HepG2 (cell line): ENCODE results near the gene ZBTB43. TPM values are rescaled to one million over a fixed set of nuclear protein-coding genes. Genes with fewer than 3 reads are reported as not detected.

Experiments
- ATAC-seq: fragments of 200-7000 bp; cut with Tn5 transposase; 3 replicates; pipeline ENCODE4 v1.9.1; 2020; ENCODE audit warnings: mild to moderate bottlenecking, moderate library complexity
- BruUV-seq: library from RNA; stranded (reverse); fragments of 400-500 nt; replicated peaks from 2 replicates; lab custom pipeline; 2021; lab: Mats Ljungman, UMichigan
- CTCF ChIA-PET: fragments of 300-600 bp; formaldehyde crosslinking; extraction: SDS; loops from one replicate; lab custom pipeline; 2021; ENCODE audit warnings: low total read pairs, inconsistent platforms, low intra/inter-chr PET ratio; lab: Yijun Ruan, JAX
- POLR2A ChIA-PET: fragments of 350-600 bp; sonication (Branson Sonifier 250); formaldehyde crosslinking; loops from one replicate; lab custom pipeline; 2020; ENCODE audit warnings: antibody characterized with exemption, inconsistent platforms; lab: Yijun Ruan, JAX
- DNase-seq: peaks from one replicate; pipeline ENCODE4 v3.0.0-alpha.2; 2015; ENCODE audit warnings: low spot score
- FAIRE-seq: peaks from 3 replicates; lab custom pipeline; 2011; peaks lifted over from hg19 to GRCh38; lab: Jason Lieb, UNC
- H2AFZ ChIP-seq: one replicate; pipeline ENCODE4 v1.6.1; 2011; ENCODE audit warnings: low read length, inconsistent platforms
- H3K27ac ChIP-seq: fragments of 300-600 bp; 3 replicates; pipeline ENCODE4 v1.8.0; 2011; ENCODE audit warnings: mixed run types, mild to moderate bottlenecking, mixed read lengths, low read length, inconsistent platforms; ENCODE audit not compliant: insufficient read depth; ENCODE audit errors: extremely low read length
- H3K27me3 ChIP-seq, 2 experiments: fragments of 200-600 bp in 1 of 2; 2 replicates in 1 of 2; 3 replicates in 1 of 2; pipeline versions ENCODE4 v1.6.0 to v1.8.0; 2011; ENCODE audit warnings: low read length in 2 of 2, mild to moderate bottlenecking in 2 of 2, moderate library complexity in 2 of 2, inconsistent platforms in 1 of 2; ENCODE audit not compliant: insufficient read depth in 2 of 2, control insufficient read depth in 1 of 2
- H3K36me3 ChIP-seq, 2 experiments: fragments of 200-600 bp in 1 of 2; replicated peaks in 1 of 2; 2 replicates in 1 of 2; 3 replicates in 1 of 2; pipeline versions ENCODE4 v1.5.1 to v1.8.0; 2011; ENCODE audit warnings: low read length in 2 of 2, inconsistent platforms in 1 of 2; ENCODE audit not compliant: insufficient read depth in 2 of 2, control insufficient read depth in 1 of 2
- H3K4me1 ChIP-seq: 2 replicates; pipeline ENCODE4 v1.5.1; 2012; ENCODE audit warnings: low read length, inconsistent platforms; ENCODE audit not compliant: insufficient read depth
- H3K4me2 ChIP-seq: 2 replicates; pipeline ENCODE4 v1.6.0; 2011; ENCODE audit warnings: low read depth, low read length, inconsistent platforms
- H3K4me3 ChIP-seq, 3 experiments: fragments of 200-600 bp in 1 of 3; sonication (generic), shearing (Covaris generic) in 1 of 3; replicated peaks in 1 of 3; 2 replicates each; pipeline ENCODE4 v1.5.1; 2011 to 2016; ENCODE audit warnings: low read length in 3 of 3, inconsistent platforms in 2 of 3, low read depth in 2 of 3, mild to moderate bottlenecking in 2 of 3, control low read depth in 1 of 3, mixed read lengths in 1 of 3; ENCODE audit not compliant: insufficient read depth in 1 of 3
- H3K79me2 ChIP-seq: one replicate; pipeline ENCODE4 v1.6.1; 2011; ENCODE audit warnings: low read length, inconsistent platforms; ENCODE audit not compliant: insufficient read depth
- H3K9ac ChIP-seq: 2 replicates; pipeline ENCODE4 v1.6.0; 2011; ENCODE audit warnings: mild to moderate bottlenecking, low read depth, low read length, inconsistent platforms; ENCODE audit not compliant: insufficient read depth
- H3K9me3 ChIP-seq: 2 replicates; pipeline ENCODE4 v1.5.1; 2012; ENCODE audit warnings: mild to moderate bottlenecking, low read length
- H4K20me1 ChIP-seq: 2 replicates; pipeline ENCODE4 v1.6.0; 2011; ENCODE audit warnings: inconsistent platforms, mild to moderate bottlenecking, low read length, moderate library complexity; ENCODE audit not compliant: insufficient read depth
- ATF6 ChIP-seq: sonication (generic); formaldehyde crosslinking; conservative IDR thresholded peaks from 2 replicates; pipeline ENCODE4 v1.4.0; 2020; ENCODE audit warnings: missing genetic modification reagents
- BATF2 ChIP-seq: sonication (generic); formaldehyde crosslinking; IDR thresholded peaks from 2 replicates; pipeline ENCODE4 v1.8.0; 2022; ENCODE audit warnings: mild to moderate bottlenecking, missing genetic modification reagents, moderate library complexity
- FOXP1 ChIP-seq, 2 experiments: fragments of 450-650 bp in 1 of 2; IDR thresholded peaks; 2 replicates each; pipeline ENCODE4 v1.6.1; 2017 to 2018; ENCODE audit warnings: antibody characterized with exemption in 1 of 2
- GMEB2 ChIP-seq: IDR thresholded peaks from 2 replicates; pipeline ENCODE4 v1.6.1; 2016; ENCODE audit warnings: missing biosample characterization, missing genetic modification reagents, low read depth
- GPBP1L1 ChIP-seq: sonication (generic); formaldehyde crosslinking; IDR thresholded peaks from 2 replicates; pipeline ENCODE4 v1.5.0; 2020; ENCODE audit warnings: mild to moderate bottlenecking, missing genetic modification reagents
- KLF12 ChIP-seq: sonication (generic); formaldehyde crosslinking; IDR thresholded peaks from 2 replicates; pipeline ENCODE4 v1.4.0; 2020; ENCODE audit warnings: missing genetic modification reagents, borderline replicate concordance
- POLR2A ChIP-seq, 2 experiments: IDR thresholded peaks; 2 replicates each; pipeline ENCODE4 v1.6.1; 2011; ENCODE audit warnings: low read depth in 2 of 2, low read length in 2 of 2, mild to moderate bottlenecking in 1 of 2, moderate library complexity in 1 of 2; ENCODE audit not compliant: insufficient read depth in 1 of 2
- TIGD3 ChIP-seq: sonication (generic); formaldehyde crosslinking; IDR thresholded peaks from 2 replicates; pipeline ENCODE4 v1.5.1; 2020; ENCODE audit warnings: mild to moderate bottlenecking, missing genetic modification reagents, borderline replicate concordance
- YEATS4 ChIP-seq: sonication (generic); formaldehyde crosslinking; IDR thresholded peaks from 2 replicates; pipeline ENCODE4 v1.4.0; 2020; ENCODE audit warnings: missing genetic modification reagents, borderline replicate concordance
- ZBTB49 ChIP-seq: sonication (generic); formaldehyde crosslinking; IDR thresholded peaks from 2 replicates; pipeline ENCODE4 v1.4.0; 2020; ENCODE audit warnings: missing genetic modification reagents, borderline replicate concordance
- ZFP82 ChIP-seq: sonication (generic); formaldehyde crosslinking; IDR thresholded peaks from 2 replicates; pipeline ENCODE4 v1.5.1; 2020; ENCODE audit warnings: mild to moderate bottlenecking, missing genetic modification reagents, borderline replicate concordance
- ZNF691 ChIP-seq: sonication (generic); formaldehyde crosslinking; IDR thresholded peaks from 2 replicates; pipeline ENCODE4 v1.4.0; 2020; ENCODE audit warnings: missing genetic modification reagents, low read depth, mild to moderate bottlenecking, borderline replicate concordance
- WGBS: methylation state at CpG from one replicate; pipeline ENCODE4 v1.1.6; 2017; ENCODE audit warnings: low lambda C conversion rate; 5-methylcytosine and 5-hydroxymethylcytosine counted together
- in situ Hi-C: cut with HindIII; loops from 2 replicates; pipeline ENCODE4 v1.10.0; 2017; ENCODE audit warnings: low pct_unique_long_range_greater_than_20kb; ENCODE audit not compliant: extremely low pct_ligation_motif_present
- intact Hi-C: fragments of 100-400 bp; cut with micrococcal nuclease; formaldehyde crosslinking; loops from one replicate; pipeline ENCODE4 v1.10.0; 2022; ENCODE audit not compliant: unreplicated experiment
- polyA plus RNA-seq, 8 experiments: library from polyadenylated mRNA; depleted of rRNA in 3 of 8; stranded (reverse) in 7 of 8; unstranded in 1 of 8; fragments of >200 nt; fragmentation: Illumina TruSeq in 4 of 8; extraction: Trizol in 4 of 8; gene quantifications; 2 replicates each; pipeline versions ENCODE4 v1.2.1 to v1.2.3, GENCODE V29; 2011 to 2016; ENCODE audit warnings: low read depth in 4 of 8, missing spikeins in 1 of 8, mixed read lengths in 1 of 8; ENCODE audit not compliant: insufficient read depth in 1 of 8
- total RNA-seq, 5 experiments: library from RNA; depleted of rRNA; stranded (reverse); fragments of >200 nt; fragmentation: Illumina TruSeq; extraction: Trizol; gene quantifications; 2 replicates each; pipeline ENCODE4 v1.2.3, GENCODE V29; 2016; ENCODE audit warnings: low read depth in 1 of 5

The ZBTB43 gene
- total and polyA plus RNA-seq, 2 of the 13 experiments (the other 11 are each of a cell fraction or from before 2014, with no cell fraction given): 7.1 to 31.4 TPM

- 92% methylated on average over 4 of the region's 4 CpGs for WGBS
- BruUV-seq: no TSS peak
- Histone ChIP-seq H3K27ac (no peak overlapping the region), H3K9me3 (no peaks in the 10 kb centered on the region), H4K20me1 (no peaks in the 10 kb centered on the region), H3K79me2 (peaks cover 25% of the 10 kb centered on the region), H2AFZ (no peak overlapping the region), H3K36me3 (peaks cover 11 to 19% of the 10 kb centered on the region in 2 experiments; a peak in 4 of 5 replicates), H3K27me3 (no peaks in the 10 kb centered on the region), H3K4me1 (peaks cover 14% of the 10 kb centered on the region), H3K4me2 (no peak overlapping the region), H3K9ac (no peak overlapping the region), H3K4me3 (no peak overlapping the region)
- ChIA-PET POLR2A (no interaction called here), CTCF (no interaction called here)
- FAIRE-seq (no peak), DNase-seq (no peak), ATAC-seq (no peak)
- in situ Hi-C loops: no loop called here
- intact Hi-C loops: no loop called here
- TF ChIP-seq POLR2A (IDR thresholded peaks at IDR 0.05; ENCODE audit: insufficient read depth in 1 of 2, low read depth in 2 of 2, low read length in 2 of 2) (no peak), KLF12 (CRISPR knock-in tag) (no peak), YEATS4 (CRISPR knock-in tag) (no peak), GPBP1L1 (CRISPR knock-in tag) (no peak), GMEB2 (CRISPR knock-in tag) (no peak), ZBTB49 (CRISPR knock-in tag) (no peak), ZNF691 (no peak), FOXP1 (IDR thresholded peaks at IDR 0.05) (no peak), FOXP1 (CRISPR knock-in tag; IDR thresholded peaks at IDR 0.05) (no peak), ZFP82 (no peak), ATF6 (CRISPR knock-in tag) (no peak), TIGD3 (CRISPR knock-in tag) (no peak), BATF2 (CRISPR knock-in tag) (no peak)
Measured at GRCh38 chr9:126876531-126876930, 71.7 kb downstream of the ZBTB43 start.
